ES-I3 (cell line): ENCODE results near the gene CSK.
"Not testable (repeated sequence)": the region's sequence is repeated elsewhere in the genome, so short reads cannot be mapped to it uniquely, and the experiment has no call there.

Source experiments
- H3K36me3 ChIP-seq: 2 replicates; pipeline ENCODE4 v1.6.1; 2013; ENCODE audit warnings: mild to moderate bottlenecking, low read length, control low read depth, moderate library complexity; ENCODE audit not compliant: insufficient read depth
- H3K4me1 ChIP-seq: 2 replicates; pipeline ENCODE4 v1.6.1; 2013; ENCODE audit warnings: mild to moderate bottlenecking, control low read depth, low read length; ENCODE audit not compliant: insufficient read depth
- H3K9ac ChIP-seq: 2 replicates; pipeline ENCODE4 v1.6.1; 2013; ENCODE audit warnings: low read depth, mild to moderate bottlenecking, low read length, moderate library complexity
- H3K9me3 ChIP-seq: 2 replicates; pipeline ENCODE4 v1.6.1; 2013; ENCODE audit warnings: mild to moderate bottlenecking, low read length, moderate library complexity; ENCODE audit not compliant: control insufficient read depth, insufficient read depth

The CSK gene

GRCh38 chr15:74781431-74782258 lies at the start of gene CSK:
Gene CSK, plus strand, starts transcription at chr15:74782080. Its CDS starts 16,218 bp downstream, at chr15:74798298.
- peaks cover 28% of the 10 kb centered on the region; the same call in 1 of the 2 replicates for H3K4me1 ChIP-seq
- H3K36me3 ChIP-seq: no peaks in the 10 kb centered on the region
- H3K9me3 ChIP-seq: no peaks in the 10 kb centered on the region
- H3K9ac ChIP-seq: peak within 1 kb of the TSS; percentile 88

GRCh38 chr15:74732846-74733245 lies 49.0 kb upstream of the CSK start:
- Histone ChIP-seq H3K9ac (no peak overlapping the region), H3K4me1 (no peaks in the 10 kb centered on the region), H3K36me3 (no peaks in the 10 kb centered on the region), H3K9me3 (peaks cover 1% of the 10 kb centered on the region; the same call in 1 of the 2 replicates)

- H3K9ac ChIP-seq: no peak overlapping the region
- H3K4me1 ChIP-seq: no peaks in the 10 kb centered on the region
- H3K36me3 ChIP-seq: no peaks in the 10 kb centered on the region
- H3K9me3 ChIP-seq: no peaks in the 10 kb centered on the region
Measured at GRCh38 chr15:74733269-74733668, 48.6 kb upstream of the CSK start.

GRCh38 chr15:74735305-74735704 lies 46.6 kb upstream of the CSK start:
- Histone ChIP-seq H3K9ac (no peak overlapping the region), H3K36me3 (no peaks in the 10 kb centered on the region), H3K9me3 (no peaks in the 10 kb centered on the region), H3K4me1 (no peaks in the 10 kb centered on the region)

GRCh38 chr15:74738239-74738638 lies 43.6 kb upstream of the CSK start:
- not testable (repeated sequence) for H3K9me3 ChIP-seq, H3K4me1 ChIP-seq, H3K9ac ChIP-seq, H3K36me3 ChIP-seq

- Histone ChIP-seq H3K36me3 (no peaks in the 10 kb centered on the region), H3K9me3 (no peaks in the 10 kb centered on the region), H3K4me1 (no peaks in the 10 kb centered on the region), H3K9ac (no peak overlapping the region)
Measured at GRCh38 chr15:74742422-74742821, 39.5 kb upstream of the CSK start.

GRCh38 chr15:74746389-74746788 lies 35.5 kb upstream of the CSK start:
- Histone ChIP-seq H3K9ac (no peak overlapping the region), H3K36me3 (no peaks in the 10 kb centered on the region), H3K4me1 (no peaks in the 10 kb centered on the region), H3K9me3 (no peaks in the 10 kb centered on the region)

GRCh38 chr15:74748322-74748946 lies 33.4 kb upstream of the CSK start, which contains the start of gene CYP1A2:
Gene CYP1A2, plus strand, starts transcription at chr15:74748845. Its CDS starts 894 bp downstream, at chr15:74749739.
- H3K9ac ChIP-seq: no peak within 1 kb of the TSS
- H3K9me3 ChIP-seq: no peaks in the 10 kb centered on the region

GRCh38 chr15:74749832-74750231 lies 32.0 kb upstream of the CSK start:
- H3K9ac ChIP-seq: no peak overlapping the region
- H3K36me3 ChIP-seq: no peaks in the 10 kb centered on the region
- H3K9me3 ChIP-seq: no peaks in the 10 kb centered on the region
- H3K4me1 ChIP-seq: peaks cover 11% of the 10 kb centered on the region; the same call in 1 of the 2 replicates

More at GRCh38 chr15:74748322-74748946, 33.4 kb upstream of the CSK start, which contains the start of gene CYP1A2:
- H3K4me1 ChIP-seq: peaks cover 5% of the 10 kb centered on the region; the same call in 1 of the 2 replicates
- H3K36me3 ChIP-seq: no peaks in the 10 kb centered on the region

GRCh38 chr15:74750751-74751150 lies 31.1 kb upstream of the CSK start:
- H3K4me1 ChIP-seq: peaks cover 11% of the 10 kb centered on the region; the same call in 1 of the 2 replicates
- H3K36me3 ChIP-seq: no peaks in the 10 kb centered on the region
- no peak overlapping the region for H3K9ac ChIP-seq
- no peaks in the 10 kb centered on the region for H3K9me3 ChIP-seq

GRCh38 chr15:74752011-74752410 lies 29.9 kb upstream of the CSK start:
- Histone ChIP-seq H3K9ac (no peak overlapping the region), H3K4me1 (peaks cover 11% of the 10 kb centered on the region; the same call in 1 of the 2 replicates), H3K36me3 (no peaks in the 10 kb centered on the region), H3K9me3 (no peaks in the 10 kb centered on the region)

GRCh38 chr15:74752531-74752930 lies 29.3 kb upstream of the CSK start:
- Histone ChIP-seq H3K4me1 (peaks cover 11% of the 10 kb centered on the region; the same call in 1 of the 2 replicates), H3K9ac (no peak overlapping the region), H3K36me3 (no peaks in the 10 kb centered on the region), H3K9me3 (no peaks in the 10 kb centered on the region)

GRCh38 chr15:74754593-74755215 lies 27.2 kb upstream of the CSK start:
- Histone ChIP-seq H3K36me3 (no peaks in the 10 kb centered on the region), H3K9ac (no peak overlapping the region), H3K4me1 (peaks cover 11% of the 10 kb centered on the region; the same call in 1 of the 2 replicates), H3K9me3 (no peaks in the 10 kb centered on the region)

GRCh38 chr15:74758736-74759135 lies 23.1 kb upstream of the CSK start:
- Histone ChIP-seq H3K4me1 (peaks cover 31% of the 10 kb centered on the region), H3K9me3 (no peaks in the 10 kb centered on the region), H3K36me3 (no peaks in the 10 kb centered on the region), H3K9ac (no peak overlapping the region)
